ENCODE data around the gene PROZ. TPM values are rescaled to one million over a fixed set of nuclear protein-coding genes. Genes with fewer than 3 reads are reported as not detected.
A peak's percentile ranks its signal among the peaks of the same experiment; 100 is the strongest.

PROZ gene
- total and polyA plus RNA-seq, 2 experiments from 2014 or later: not detected

DNA sequence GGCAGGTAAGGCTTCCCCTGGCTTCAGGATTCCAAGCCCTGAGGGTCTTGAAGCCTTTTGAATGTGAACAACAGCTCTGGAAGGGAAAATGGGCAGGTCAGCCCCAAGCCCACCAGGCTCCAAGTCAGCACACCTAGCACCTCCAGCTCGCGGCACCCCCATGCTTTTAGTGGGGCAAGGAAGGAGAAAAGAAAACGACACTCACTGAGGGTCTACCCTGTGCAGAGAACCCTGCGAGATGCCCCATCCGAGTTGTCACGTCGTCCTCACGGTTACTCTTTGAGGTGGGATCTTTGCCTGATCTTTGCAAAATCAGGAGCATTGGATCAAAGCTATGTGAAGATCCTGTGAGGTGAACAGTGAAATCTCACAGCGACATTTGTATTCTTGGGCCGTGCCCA, 41.6 kb upstream of the PROZ start:
- no peaks in the 10 kb centered on the region for H4K20me1 ChIP-seq (ENCODE audit: insufficient read depth)
- no peaks in the 10 kb centered on the region for H3K9me2 ChIP-seq (ENCODE audit: insufficient read depth)
- H3K27me3 ChIP-seq (replicated peaks; ENCODE audit: insufficient read depth): no peaks in the 10 kb centered on the region
- TF ChIP-seq EZH2 (IDR thresholded peaks at IDR 0.05; ENCODE audit: insufficient read depth, poor library complexity, severe bottlenecking): no peak
- H3K9me3 ChIP-seq (ENCODE audit: low read depth): no peaks in the 10 kb centered on the region
- H3K4me2 ChIP-seq (ENCODE audit: unreplicated experiment): no peak overlapping the region
- H3K4me3 ChIP-seq: no peak overlapping the region
- H3K79me2 ChIP-seq (ENCODE audit: insufficient read depth): no peaks in the 10 kb centered on the region
- no peaks in the 10 kb centered on the region for H3K4me1 ChIP-seq (ENCODE audit: insufficient read depth)
- H3K36me3 ChIP-seq (ENCODE audit: low read depth): no peaks in the 10 kb centered on the region
- H3K9ac ChIP-seq: no peak overlapping the region
- no peak for DNase-seq
- no peak overlapping the region for H2AFZ ChIP-seq
- WGBS, 2 experiments (ENCODE audit: low coverage in 1 of 2, low lambda C conversion rate in 2 of 2, missing lambda C conversion rate in 2 of 2): 77 to 78% methylated on average over 10 of the region's 10 CpGs
- in situ Hi-C loops (cut with MboI): no loop called here
- H3K27ac ChIP-seq: no peak overlapping the region
- H3F3A ChIP-seq (ENCODE audit: insufficient read depth): no peaks in the 10 kb centered on the region

DNA sequence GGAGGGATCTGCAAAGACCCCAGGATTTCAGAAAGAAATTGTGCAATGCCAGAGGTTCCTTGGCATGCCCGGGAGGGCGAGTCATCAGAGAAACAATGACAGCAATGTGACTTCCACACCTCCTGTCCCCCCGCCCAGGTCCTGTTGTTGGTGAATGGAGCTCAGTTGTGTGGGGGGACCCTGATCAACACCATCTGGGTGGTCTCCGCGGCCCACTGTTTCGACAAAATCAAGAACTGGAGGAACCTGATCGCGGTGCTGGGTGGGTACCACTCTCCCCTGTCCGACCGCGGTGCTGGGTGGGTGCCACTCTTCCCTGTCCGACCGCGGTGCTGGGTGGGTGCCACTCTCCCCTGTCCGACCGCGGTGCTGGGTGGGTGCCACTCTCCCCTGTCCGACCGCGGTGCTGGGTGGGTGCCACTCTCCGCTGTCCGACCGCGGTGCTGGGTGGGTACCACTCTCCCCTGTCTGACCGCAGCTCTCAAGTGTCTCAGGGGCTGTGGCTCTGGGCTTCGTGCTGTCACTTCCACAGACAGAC, 41.0 kb upstream of the PROZ start:
- Histone ChIP-seq H3K4me3 (no peak overlapping the region), H3K79me2 (ENCODE audit: insufficient read depth) (no peaks in the 10 kb centered on the region), H3K4me1 (ENCODE audit: insufficient read depth) (no peaks in the 10 kb centered on the region), H3K36me3 (ENCODE audit: low read depth) (no peaks in the 10 kb centered on the region), H3K9me2 (ENCODE audit: insufficient read depth) (no peaks in the 10 kb centered on the region), H3K27me3 (replicated peaks; ENCODE audit: insufficient read depth) (no peaks in the 10 kb centered on the region), H3K4me2 (ENCODE audit: unreplicated experiment) (no peak overlapping the region), H2AFZ (no peak overlapping the region), H4K20me1 (ENCODE audit: insufficient read depth) (no peaks in the 10 kb centered on the region), H3F3A (ENCODE audit: insufficient read depth) (no peaks in the 10 kb centered on the region), H3K9me3 (ENCODE audit: low read depth) (no peaks in the 10 kb centered on the region), H3K27ac (no peak overlapping the region), H3K9ac (no peak overlapping the region)
- WGBS, 2 experiments (ENCODE audit: low coverage in 1 of 2, low lambda C conversion rate in 2 of 2, missing lambda C conversion rate in 2 of 2): 85 to 89% methylated on average over 9 to 26 of the region's 26 CpGs
- in situ Hi-C loops (cut with MboI): no loop called here
- no peak for TF ChIP-seq EZH2phosphoT487 (IDR thresholded peaks at IDR 0.05; ENCODE audit: insufficient read depth, low read depth)
- TF ChIP-seq EZH2 (IDR thresholded peaks at IDR 0.05; ENCODE audit: insufficient read depth, poor library complexity, severe bottlenecking): no peak
- DNase-seq: peak; percentile 50

DNA sequence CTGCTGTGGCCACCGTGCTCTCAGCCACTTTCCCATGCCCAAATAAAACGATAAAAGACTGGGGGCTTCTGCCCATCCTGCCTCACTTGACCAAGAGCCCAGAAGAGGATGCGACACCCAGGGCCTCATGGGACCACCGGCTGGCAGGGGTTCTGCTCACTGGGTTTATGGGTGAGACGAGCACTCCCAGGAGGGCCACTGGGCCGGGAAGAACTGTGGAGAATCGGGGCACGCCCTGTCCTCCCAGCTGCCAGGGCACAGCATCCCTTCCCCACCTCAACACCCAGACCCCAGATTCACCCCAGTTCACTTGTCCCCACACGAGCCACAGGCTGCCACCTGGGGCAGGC, 40.6 kb upstream of the PROZ start:
- in situ Hi-C loops (cut with MboI): no loop called here

GRCh38 chr13:113118261-113119021, 40.0 kb upstream of the PROZ start:
- H3K4me2 ChIP-seq (ENCODE audit: unreplicated experiment): no peak overlapping the region
- no peak for DNase-seq
- no peaks in the 10 kb centered on the region for H3K79me2 ChIP-seq (ENCODE audit: insufficient read depth)
- no peak overlapping the region for H2AFZ ChIP-seq
- no peaks in the 10 kb centered on the region for H3K27me3 ChIP-seq (replicated peaks; ENCODE audit: insufficient read depth)
- H3K27ac ChIP-seq: no peak overlapping the region
- TF ChIP-seq EZH2phosphoT487 (IDR thresholded peaks at IDR 0.05; ENCODE audit: insufficient read depth, low read depth) (no peak), EZH2 (IDR thresholded peaks at IDR 0.05; ENCODE audit: insufficient read depth, poor library complexity, severe bottlenecking) (no peak)
- H3K9me2 ChIP-seq (ENCODE audit: insufficient read depth): no peaks in the 10 kb centered on the region
- no peaks in the 10 kb centered on the region for H3K36me3 ChIP-seq (ENCODE audit: low read depth)
- no peaks in the 10 kb centered on the region for H3K4me1 ChIP-seq (ENCODE audit: insufficient read depth)
- 85 to 86% methylated on average over 31 to 37 of the region's 42 CpGs for WGBS, 2 experiments (ENCODE audit: low coverage in 1 of 2, low lambda C conversion rate in 2 of 2, missing lambda C conversion rate in 2 of 2)
- H3K9me3 ChIP-seq (ENCODE audit: low read depth): no peaks in the 10 kb centered on the region
- no peak overlapping the region for H3K4me3 ChIP-seq
- no peaks in the 10 kb centered on the region for H3F3A ChIP-seq (ENCODE audit: insufficient read depth)
- no peak overlapping the region for H3K9ac ChIP-seq
- in situ Hi-C loops (cut with MboI): no loop called here
- H4K20me1 ChIP-seq (ENCODE audit: insufficient read depth): no peaks in the 10 kb centered on the region

More for the DNA sequence above, 40.6 kb upstream of the PROZ start:
- H4K20me1 ChIP-seq (ENCODE audit: insufficient read depth): no peaks in the 10 kb centered on the region
- no peak for DNase-seq
- no peak for TF ChIP-seq EZH2 (IDR thresholded peaks at IDR 0.05; ENCODE audit: insufficient read depth, poor library complexity, severe bottlenecking)
- no peak for TF ChIP-seq EZH2phosphoT487 (IDR thresholded peaks at IDR 0.05; ENCODE audit: insufficient read depth, low read depth)
- no peak overlapping the region for H3K4me3 ChIP-seq
- H3F3A ChIP-seq (ENCODE audit: insufficient read depth): no peaks in the 10 kb centered on the region
- no peaks in the 10 kb centered on the region for H3K9me3 ChIP-seq (ENCODE audit: low read depth)
- H3K79me2 ChIP-seq (ENCODE audit: insufficient read depth): no peaks in the 10 kb centered on the region
- H3K4me1 ChIP-seq (ENCODE audit: insufficient read depth): no peaks in the 10 kb centered on the region
- H2AFZ ChIP-seq: no peak overlapping the region
- 60 to 72% methylated on average over 8 to 9 of the region's 9 CpGs for WGBS, 2 experiments (ENCODE audit: low coverage in 1 of 2, low lambda C conversion rate in 2 of 2, missing lambda C conversion rate in 2 of 2)
- no peak overlapping the region for H3K4me2 ChIP-seq (ENCODE audit: unreplicated experiment)
- H3K27ac ChIP-seq: no peak overlapping the region
- no peak overlapping the region for H3K9ac ChIP-seq
- no peaks in the 10 kb centered on the region for H3K9me2 ChIP-seq (ENCODE audit: insufficient read depth)
- no peaks in the 10 kb centered on the region for H3K36me3 ChIP-seq (ENCODE audit: low read depth)
- no peaks in the 10 kb centered on the region for H3K27me3 ChIP-seq (replicated peaks; ENCODE audit: insufficient read depth)
